OCI-LY7 (cell line): ENCODE data around the gene INSYN2A. TPM values are rescaled to one million over a fixed set of nuclear protein-coding genes. Genes with fewer than 3 reads are reported as not detected.

Source experiments
- BruUV-seq: library from RNA; stranded (reverse); fragments of 400-500 nt; replicated peaks from 2 replicates; lab custom pipeline; 2021; lab: Mats Ljungman, UMichigan
- CTCF ChIA-PET: fragments of 300-600 bp; sonication (Branson Sonifier 250); formaldehyde crosslinking; loops from one replicate; lab custom pipeline; 2022; ENCODE audit warnings: antibody characterized with exemption; ENCODE audit not compliant: unreplicated experiment; lab: Charles Lee
- POLR2A ChIA-PET: fragments of 300-600 bp; sonication (Branson Sonifier 250); formaldehyde crosslinking; loops from one replicate; lab custom pipeline; 2022; ENCODE audit warnings: antibody characterized with exemption; lab: Charles Lee
- DNase-seq: peaks from one replicate; pipeline ENCODE4 v3.0.0-alpha.2; 2015; ENCODE audit warnings: low spot score
- H2AFZ ChIP-seq: fragments of 200-600 bp; sonication (generic), shearing (Covaris generic); 2 replicates; pipeline ENCODE4 v1.6.1; 2014; ENCODE audit warnings: mild to moderate bottlenecking, antibody characterized with exemption, low read length, moderate library complexity
- H3K27ac ChIP-seq: fragments of 200-600 bp; sonication (generic); 2 replicates; pipeline ENCODE4 v1.5.1; 2014; ENCODE audit warnings: mixed run types, low read depth, mild to moderate bottlenecking, moderate library complexity, low read length, inconsistent platforms; ENCODE audit not compliant: poor library complexity, severe bottlenecking
- H3K36me3 ChIP-seq: fragments of 200-600 bp; sonication (generic); 2 replicates; pipeline ENCODE4 v1.6.1; 2014; ENCODE audit warnings: mild to moderate bottlenecking, antibody characterized with exemption, low read length, moderate library complexity, mixed read lengths; ENCODE audit not compliant: insufficient read depth
- H3K4me1 ChIP-seq: fragments of 200-600 bp; sonication (generic); 2 replicates; pipeline ENCODE4 v1.5.1; 2014; ENCODE audit warnings: mild to moderate bottlenecking, low read length; ENCODE audit not compliant: insufficient read depth, poor library complexity, severe bottlenecking
- H3K4me2 ChIP-seq: fragments of 200-600 bp; sonication (generic); 2 replicates; pipeline ENCODE4 v1.6.1; 2014; ENCODE audit warnings: mild to moderate bottlenecking, low read length
- H3K4me3 ChIP-seq: fragments of 200-600 bp; sonication (generic); 2 replicates; pipeline ENCODE4 v1.5.1; 2014; ENCODE audit warnings: mild to moderate bottlenecking, low read depth, low read length; ENCODE audit not compliant: poor library complexity, severe bottlenecking
- H3K79me2 ChIP-seq: fragments of 200-600 bp; sonication (generic); 2 replicates; pipeline ENCODE4 v1.6.1; 2016; ENCODE audit warnings: low read depth, mild to moderate bottlenecking, low read length, moderate library complexity, mixed read lengths; ENCODE audit not compliant: insufficient read depth
- H3K9me2 ChIP-seq: fragments of 200-600 bp; sonication (generic); 2 replicates; pipeline ENCODE4 v1.6.1; 2016; ENCODE audit warnings: mild to moderate bottlenecking, low read length, mixed read lengths; ENCODE audit not compliant: insufficient read depth
- H3K9me3 ChIP-seq: fragments of 200-600 bp; sonication (generic); 2 replicates; pipeline ENCODE4 v1.6.1; 2014; ENCODE audit warnings: mild to moderate bottlenecking, mixed run types, low read length, mixed read lengths
- H4K20me1 ChIP-seq: fragments of 200-600 bp; sonication (generic); 2 replicates; pipeline ENCODE4 v1.6.1; 2014; ENCODE audit warnings: mild to moderate bottlenecking, antibody characterized with exemption, low read length, moderate library complexity, mixed read lengths; ENCODE audit not compliant: insufficient read depth
- CTCF ChIP-seq: fragments of 200-600 bp; sonication (generic); conservative IDR thresholded peaks from 2 replicates; pipeline ENCODE4 v1.5.1; 2014; ENCODE audit warnings: mild to moderate bottlenecking, antibody characterized with exemption, low read length, moderate library complexity, mixed read lengths
- EZH2phosphoT487 ChIP-seq: fragments of 200-600 bp; sonication (generic); IDR thresholded peaks from 2 replicates; pipeline ENCODE4 v1.6.1; 2018; ENCODE audit warnings: low read depth, borderline replicate concordance, mild to moderate bottlenecking, mixed run types, antibody characterized with exemption, low read length, moderate library complexity, mixed read lengths
- intact Hi-C: fragments of 100-400 bp; cut with micrococcal nuclease; formaldehyde crosslinking; loops from one replicate; pipeline ENCODE4 v1.10.0; 2022; ENCODE audit not compliant: unreplicated experiment
- total RNA-seq, 2 experiments: library from RNA; depleted of rRNA in 1 of 2; stranded (reverse); fragments of >200 nt in 1 of 2; shearing (Covaris generic) in 1 of 2; gene quantifications; 2 replicates each; pipeline ENCODE4 v1.2.3, GENCODE V29; 2014 to 2022

INSYN2A gene
- total RNA-seq, 2 experiments from 2014 or later = not detected

GRCh38 chr10:127154831-127155620, 41.4 kb downstream of the INSYN2A start:
- Histone ChIP-seq H3K4me1 (no peaks in the 10 kb centered on the region), H3K9me2 (no peaks in the 10 kb centered on the region), H4K20me1 (no peaks in the 10 kb centered on the region), H3K27ac (no peak overlapping the region), H3K79me2 (no peaks in the 10 kb centered on the region), H3K36me3 (no peaks in the 10 kb centered on the region), H3K9me3 (no peaks in the 10 kb centered on the region), H2AFZ (no peak overlapping the region), H3K4me2 (no peak overlapping the region), H3K4me3 (no peak overlapping the region)
- intact Hi-C loops = no loop called here
- BruUV-seq = no TSS peak
- TF ChIP-seq EZH2phosphoT487 (no peak), CTCF (no peak)
- POLR2A ChIA-PET = no interaction called here
- no peak for DNase-seq
- CTCF ChIA-PET = no interaction called here

GRCh38 chr10:127153181-127153580, 43.2 kb downstream of the INSYN2A start:
- ChIA-PET CTCF (no interaction called here), POLR2A (no interaction called here)
- no peak for DNase-seq
- Histone ChIP-seq H2AFZ (no peak overlapping the region), H3K79me2 (no peaks in the 10 kb centered on the region), H3K4me3 (no peak overlapping the region), H3K27ac (no peak overlapping the region), H4K20me1 (no peaks in the 10 kb centered on the region), H3K36me3 (no peaks in the 10 kb centered on the region), H3K4me1 (no peaks in the 10 kb centered on the region), H3K9me2 (no peaks in the 10 kb centered on the region), H3K9me3 (no peaks in the 10 kb centered on the region), H3K4me2 (no peak overlapping the region)
- intact Hi-C loops = no loop called here
- BruUV-seq = no TSS peak
- TF ChIP-seq CTCF (no peak), EZH2phosphoT487 (no peak)

- H2AFZ ChIP-seq = no peak overlapping the region
- POLR2A ChIA-PET = no interaction called here
- no peak overlapping the region for H3K4me3 ChIP-seq
- H3K9me2 ChIP-seq = no peaks in the 10 kb centered on the region
- H3K4me1 ChIP-seq = no peaks in the 10 kb centered on the region
- H3K9me3 ChIP-seq = no peaks in the 10 kb centered on the region
- no peaks in the 10 kb centered on the region for H3K79me2 ChIP-seq
- intact Hi-C loops = no loop called here
- TF ChIP-seq EZH2phosphoT487 (no peak), CTCF (no peak)
- H3K4me2 ChIP-seq = no peak overlapping the region
- CTCF ChIA-PET = no interaction called here
- no peak overlapping the region for H3K27ac ChIP-seq
- H3K36me3 ChIP-seq = no peaks in the 10 kb centered on the region
- H4K20me1 ChIP-seq = no peaks in the 10 kb centered on the region
- no peak for DNase-seq
- BruUV-seq = no TSS peak
These were observed 44.3 kb downstream of the INSYN2A start for GRCh38 chr10:127151981-127152699.
